Neural cell (in vitro differentiated cells): ENCODE results near the gene KRT38.

Experiments
- MXI1 ChIP-seq: fragments of 450-650 bp; conservative IDR thresholded peaks from 2 replicates; pipeline ENCODE4 v1.6.1; 2014; ENCODE audit warnings: antibody characterized with exemption, mild to moderate bottlenecking; ENCODE audit not compliant: poor library complexity, severe bottlenecking
- RAD21 ChIP-seq: fragments of 450-650 bp; conservative IDR thresholded peaks from 2 replicates; pipeline ENCODE4 v1.6.1; 2014; ENCODE audit warnings: antibody characterized with exemption, mild to moderate bottlenecking, moderate library complexity
- TF ChIP-seq, protein P1 (sequence below): fragments of 450-650 bp; IDR thresholded peaks from 2 replicates; pipeline ENCODE4 v1.5.1; 2014; ENCODE audit warnings: antibody characterized with exemption, mild to moderate bottlenecking, moderate library complexity; ENCODE audit not compliant: poor library complexity, severe bottlenecking

- TF ChIP-seq MXI1: no peak
- TF ChIP-seq, protein P1, sequence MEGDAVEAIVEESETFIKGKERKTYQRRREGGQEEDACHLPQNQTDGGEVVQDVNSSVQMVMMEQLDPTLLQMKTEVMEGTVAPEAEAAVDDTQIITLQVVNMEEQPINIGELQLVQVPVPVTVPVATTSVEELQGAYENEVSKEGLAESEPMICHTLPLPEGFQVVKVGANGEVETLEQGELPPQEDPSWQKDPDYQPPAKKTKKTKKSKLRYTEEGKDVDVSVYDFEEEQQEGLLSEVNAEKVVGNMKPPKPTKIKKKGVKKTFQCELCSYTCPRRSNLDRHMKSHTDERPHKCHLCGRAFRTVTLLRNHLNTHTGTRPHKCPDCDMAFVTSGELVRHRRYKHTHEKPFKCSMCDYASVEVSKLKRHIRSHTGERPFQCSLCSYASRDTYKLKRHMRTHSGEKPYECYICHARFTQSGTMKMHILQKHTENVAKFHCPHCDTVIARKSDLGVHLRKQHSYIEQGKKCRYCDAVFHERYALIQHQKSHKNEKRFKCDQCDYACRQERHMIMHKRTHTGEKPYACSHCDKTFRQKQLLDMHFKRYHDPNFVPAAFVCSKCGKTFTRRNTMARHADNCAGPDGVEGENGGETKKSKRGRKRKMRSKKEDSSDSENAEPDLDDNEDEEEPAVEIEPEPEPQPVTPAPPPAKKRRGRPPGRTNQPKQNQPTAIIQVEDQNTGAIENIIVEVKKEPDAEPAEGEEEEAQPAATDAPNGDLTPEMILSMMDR: no peak
- no peak for TF ChIP-seq RAD21
These were observed 12.0 kb downstream of the KRT38 start for GRCh38 chr17:41428591-41429291.
